ENCODE results near the gene ERN1.

ERN1 gene

GRCh38 chr17:64166876-64167275 is 36.9 kb upstream of the ERN1 start:
- Mint-ChIP-seq H3K9me3 (no peaks in the 10 kb centered on the region), H3K27ac (no peak overlapping the region), H3K36me3 (ENCODE audit: low read depth) (peaks cover 31% of the 10 kb centered on the region), H3K27me3 (ENCODE audit: low read depth) (no peaks in the 10 kb centered on the region), H3K4me1 (peaks cover 10% of the 10 kb centered on the region), H3K4me3 (no peak overlapping the region)
- no peak for TF ChIP-seq CTCF (IDR thresholded peaks at IDR 0.05; ENCODE audit: unreplicated experiment in 3 of 3)

GRCh38 chr17:64165347-64165746 is 35.4 kb upstream of the ERN1 start:
- Mint-ChIP-seq H3K9me3 (no peaks in the 10 kb centered on the region), H3K27me3 (ENCODE audit: low read depth) (no peaks in the 10 kb centered on the region), H3K4me1 (peaks cover 12% of the 10 kb centered on the region), H3K4me3 (no peak overlapping the region), H3K27ac (no peak overlapping the region), H3K36me3 (ENCODE audit: low read depth) (peaks cover 21% of the 10 kb centered on the region)
- TF ChIP-seq CTCF (IDR thresholded peaks at IDR 0.05; ENCODE audit: unreplicated experiment in 3 of 3): no peak

GRCh38 chr17:64164596-64165285 is 34.8 kb upstream of the ERN1 start:
- Mint-ChIP-seq H3K9me3 (no peaks in the 10 kb centered on the region), H3K27ac (no peak overlapping the region), H3K4me3 (no peak overlapping the region), H3K4me1 (peaks cover 13% of the 10 kb centered on the region), H3K27me3 (ENCODE audit: low read depth) (no peaks in the 10 kb centered on the region), H3K36me3 (ENCODE audit: low read depth) (peaks cover 15% of the 10 kb centered on the region)
- TF ChIP-seq CTCF (IDR thresholded peaks at IDR 0.05; ENCODE audit: unreplicated experiment in 3 of 3): no peak

- H3K27me3 Mint-ChIP-seq (ENCODE audit: low read depth): no peaks in the 10 kb centered on the region
- no peaks in the 10 kb centered on the region for H3K9me3 Mint-ChIP-seq
- no peak for TF ChIP-seq CTCF (IDR thresholded peaks at IDR 0.05; ENCODE audit: unreplicated experiment in 3 of 3)
- peaks cover 25% of the 10 kb centered on the region for H3K4me1 Mint-ChIP-seq
- H3K27ac Mint-ChIP-seq: no peak overlapping the region
- no peak overlapping the region for H3K4me3 Mint-ChIP-seq
- peaks cover 15% of the 10 kb centered on the region for H3K36me3 Mint-ChIP-seq (ENCODE audit: low read depth)
These were observed 33.5 kb upstream of the ERN1 start for GRCh38 chr17:64163468-64163867.

- H3K4me1 Mint-ChIP-seq: peaks cover 35% of the 10 kb centered on the region
- H3K4me3 Mint-ChIP-seq: no peak overlapping the region
- H3K36me3 Mint-ChIP-seq (ENCODE audit: low read depth): peaks cover 15% of the 10 kb centered on the region
- no peaks in the 10 kb centered on the region for H3K9me3 Mint-ChIP-seq
- H3K27ac Mint-ChIP-seq: peak overlapping the region in 1 of 3 experiments; percentile 38
- H3K27me3 Mint-ChIP-seq (ENCODE audit: low read depth): no peaks in the 10 kb centered on the region
- no peak for TF ChIP-seq CTCF (IDR thresholded peaks at IDR 0.05; ENCODE audit: unreplicated experiment in 3 of 3)
These were observed 32.6 kb upstream of the ERN1 start for GRCh38 chr17:64162554-64162953.

Data from nephron (organoid).